Upper lobe of left lung (tissue), 4 donors: ENCODE results near the gene C2orf72.

Experiments
- EP300 ChIP-seq, 4 donors: sonication (generic); formaldehyde crosslinking; IDR thresholded peaks; one replicate each; pipeline ENCODE4 v1.5.1; 2017; ENCODE audit warnings: antibody characterized with exemption in 4 of 4, control low read depth in 2 of 4
- POLR2A ChIP-seq, 4 donors: fragments of 450-650 bp; IDR thresholded peaks; one replicate each; pipeline ENCODE4 v1.5.1; 2016 to 2017; ENCODE audit warnings: antibody characterized with exemption in 4 of 4, mild to moderate bottlenecking in 2 of 4
- TF ChIP-seq, protein P1 (sequence below), 6 experiments: fragments of 450-650 bp in 4 of 6; fragments of 200-600 bp in 2 of 6; sonication (generic) in 2 of 6; IDR thresholded peaks; one replicate each; pipeline ENCODE4 v1.5.1; 2016 to 2019; ENCODE audit warnings: antibody characterized with exemption in 6 of 6

DNA sequence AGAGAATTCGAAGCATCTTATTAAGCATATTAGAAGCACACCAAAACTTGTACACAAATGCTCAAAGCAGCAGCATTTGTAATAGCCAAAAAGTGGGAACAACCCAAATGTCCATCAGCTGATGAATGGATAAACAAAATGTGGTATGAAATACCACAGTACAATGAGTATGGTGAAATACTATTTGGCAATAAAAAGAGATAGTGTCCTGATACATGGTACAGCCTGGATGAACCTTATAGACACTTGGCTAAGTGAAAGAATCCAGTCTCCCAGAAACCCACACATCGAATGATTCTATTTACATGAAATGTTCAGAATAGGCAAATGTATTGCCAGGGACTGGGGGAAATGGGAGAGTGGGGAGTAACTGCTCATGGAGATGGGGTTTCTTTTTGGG lies 38.4 kb upstream of the C2orf72 start:
- TF ChIP-seq POLR2A (IDR thresholded peaks at IDR 0.05) (no peak), EP300 (IDR thresholded peaks at IDR 0.05) (no peak)
- TF ChIP-seq, protein P1, sequence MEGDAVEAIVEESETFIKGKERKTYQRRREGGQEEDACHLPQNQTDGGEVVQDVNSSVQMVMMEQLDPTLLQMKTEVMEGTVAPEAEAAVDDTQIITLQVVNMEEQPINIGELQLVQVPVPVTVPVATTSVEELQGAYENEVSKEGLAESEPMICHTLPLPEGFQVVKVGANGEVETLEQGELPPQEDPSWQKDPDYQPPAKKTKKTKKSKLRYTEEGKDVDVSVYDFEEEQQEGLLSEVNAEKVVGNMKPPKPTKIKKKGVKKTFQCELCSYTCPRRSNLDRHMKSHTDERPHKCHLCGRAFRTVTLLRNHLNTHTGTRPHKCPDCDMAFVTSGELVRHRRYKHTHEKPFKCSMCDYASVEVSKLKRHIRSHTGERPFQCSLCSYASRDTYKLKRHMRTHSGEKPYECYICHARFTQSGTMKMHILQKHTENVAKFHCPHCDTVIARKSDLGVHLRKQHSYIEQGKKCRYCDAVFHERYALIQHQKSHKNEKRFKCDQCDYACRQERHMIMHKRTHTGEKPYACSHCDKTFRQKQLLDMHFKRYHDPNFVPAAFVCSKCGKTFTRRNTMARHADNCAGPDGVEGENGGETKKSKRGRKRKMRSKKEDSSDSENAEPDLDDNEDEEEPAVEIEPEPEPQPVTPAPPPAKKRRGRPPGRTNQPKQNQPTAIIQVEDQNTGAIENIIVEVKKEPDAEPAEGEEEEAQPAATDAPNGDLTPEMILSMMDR (IDR thresholded peaks at IDR 0.05) = no peak
